GM19463 (cell line): ENCODE results near the gene PEAK1.
"Not testable (repeated sequence)": the region's sequence is repeated elsewhere in the genome, so short reads cannot be mapped to it uniquely, and the experiment has no call there.

Source experiments
- ATAC-seq: cut with Tn5 transposase; IDR thresholded peaks from one replicate; pipeline ENCODE4 v1.9.1; 2021; ENCODE audit warnings: mild to moderate bottlenecking, moderate library complexity; ENCODE audit not compliant: unreplicated experiment

The PEAK1 gene

GRCh38 chr15:77239882-77240608 is 179.9 kb downstream of the PEAK1 start:
- no peak for ATAC-seq

GRCh38 chr15:77235566-77235965 is 184.3 kb downstream of the PEAK1 start:
- ATAC-seq = no peak

GRCh38 chr15:77228828-77229227 is 191.1 kb downstream of the PEAK1 start:
- ATAC-seq = no peak

GRCh38 chr15:77226652-77227051 is 193.3 kb downstream of the PEAK1 start:
- ATAC-seq = no peak

GRCh38 chr15:77225646-77226045 is 194.3 kb downstream of the PEAK1 start:
- ATAC-seq = no peak

GRCh38 chr15:77225088-77225487 is 194.8 kb downstream of the PEAK1 start:
- ATAC-seq = no peak

GRCh38 chr15:77224352-77224751 is 195.6 kb downstream of the PEAK1 start:
- no peak for ATAC-seq

- no peak for ATAC-seq
Measured at GRCh38 chr15:77221708-77222107, 198.2 kb downstream of the PEAK1 start.

GRCh38 chr15:77221174-77221573 is 198.7 kb downstream of the PEAK1 start:
- ATAC-seq = no peak

GRCh38 chr15:77219841-77220240 is 200.1 kb downstream of the PEAK1 start:
- ATAC-seq = no peak

GRCh38 chr15:77209221-77209620 is 210.7 kb downstream of the PEAK1 start:
- ATAC-seq = no peak

- ATAC-seq = no peak
Measured at GRCh38 chr15:77208241-77208640, 211.7 kb downstream of the PEAK1 start.

- no peak for ATAC-seq
Measured at GRCh38 chr15:77201665-77202064, 218.2 kb downstream of the PEAK1 start.

- ATAC-seq = no peak
Measured at GRCh38 chr15:77196381-77196780, 223.5 kb downstream of the PEAK1 start.

- no peak for ATAC-seq
Measured at GRCh38 chr15:77195586-77195985, 224.3 kb downstream of the PEAK1 start.

- no peak for ATAC-seq
Measured at GRCh38 chr15:77192451-77192850, 227.5 kb downstream of the PEAK1 start.

GRCh38 chr15:77191230-77191834 is 228.6 kb downstream of the PEAK1 start:
- ATAC-seq = no peak

GRCh38 chr15:77187751-77188464 is 232.0 kb downstream of the PEAK1 start:
- ATAC-seq = peak; percentile 43

- ATAC-seq = no peak
Measured at GRCh38 chr15:77186594-77187011, 233.3 kb downstream of the PEAK1 start.

GRCh38 chr15:77185242-77185785 is 234.6 kb downstream of the PEAK1 start:
- ATAC-seq = no peak

- not testable (repeated sequence) for ATAC-seq
Measured at GRCh38 chr15:77184352-77184751, 235.6 kb downstream of the PEAK1 start.

- ATAC-seq = no peak
Measured at GRCh38 chr15:77183066-77183465, 236.8 kb downstream of the PEAK1 start.
